ENCODE results near the gene RUNX3.

GRCh38 chr1:24931146-24931467, 1.0 kb upstream of the RUNX3 start:
- TF ChIP-seq, protein P1, sequence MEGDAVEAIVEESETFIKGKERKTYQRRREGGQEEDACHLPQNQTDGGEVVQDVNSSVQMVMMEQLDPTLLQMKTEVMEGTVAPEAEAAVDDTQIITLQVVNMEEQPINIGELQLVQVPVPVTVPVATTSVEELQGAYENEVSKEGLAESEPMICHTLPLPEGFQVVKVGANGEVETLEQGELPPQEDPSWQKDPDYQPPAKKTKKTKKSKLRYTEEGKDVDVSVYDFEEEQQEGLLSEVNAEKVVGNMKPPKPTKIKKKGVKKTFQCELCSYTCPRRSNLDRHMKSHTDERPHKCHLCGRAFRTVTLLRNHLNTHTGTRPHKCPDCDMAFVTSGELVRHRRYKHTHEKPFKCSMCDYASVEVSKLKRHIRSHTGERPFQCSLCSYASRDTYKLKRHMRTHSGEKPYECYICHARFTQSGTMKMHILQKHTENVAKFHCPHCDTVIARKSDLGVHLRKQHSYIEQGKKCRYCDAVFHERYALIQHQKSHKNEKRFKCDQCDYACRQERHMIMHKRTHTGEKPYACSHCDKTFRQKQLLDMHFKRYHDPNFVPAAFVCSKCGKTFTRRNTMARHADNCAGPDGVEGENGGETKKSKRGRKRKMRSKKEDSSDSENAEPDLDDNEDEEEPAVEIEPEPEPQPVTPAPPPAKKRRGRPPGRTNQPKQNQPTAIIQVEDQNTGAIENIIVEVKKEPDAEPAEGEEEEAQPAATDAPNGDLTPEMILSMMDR (optimal IDR thresholded peaks at IDR 0.05 in 1 of 3, IDR thresholded peaks at IDR 0.05 in 1 of 3, conservative IDR thresholded peaks at IDR 0.05 in 1 of 3; ENCODE audit: extremely low read depth in 1 of 3, insufficient read depth in 2 of 3, low read length in 3 of 3), result no peak
- peak; percentile 5 for TF ChIP-seq EZH2 (IDR thresholded peaks at IDR 0.05; ENCODE audit: low read length)

Data from keratinocyte (primary cell).